SH-SY5Y (cell line): Measurements from ENCODE around the gene IGFBP7.

Experiments
- GATA2 ChIP-seq: IDR thresholded peaks from 2 replicates; pipeline ENCODE4 v1.6.1; 2011; ENCODE audit warnings: mild to moderate bottlenecking, low read depth, low read length
- GATA3 ChIP-seq: IDR thresholded peaks from 2 replicates; pipeline ENCODE4 v1.6.1; 2011; ENCODE audit warnings: low read depth, mild to moderate bottlenecking, low read length, moderate library complexity

DNA sequence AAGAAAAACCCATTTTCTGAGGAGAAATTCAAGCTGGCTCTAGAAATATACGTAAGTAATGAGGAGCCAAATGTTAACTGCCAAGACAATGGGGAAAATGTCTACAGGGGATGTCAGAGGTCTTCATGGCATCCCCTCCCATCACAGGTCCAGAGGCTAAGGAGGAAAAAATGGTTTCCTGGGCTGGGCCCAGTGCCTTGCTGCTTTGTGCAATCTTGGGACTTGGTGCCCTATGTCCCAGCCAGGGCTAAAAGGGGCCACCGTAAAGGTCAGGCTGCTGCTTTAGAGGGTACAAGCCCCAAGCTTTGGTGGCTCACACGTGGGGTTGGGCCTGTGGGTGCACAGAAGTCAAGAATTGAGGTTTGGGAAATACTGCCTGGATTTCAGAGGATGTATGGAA is 17.2 kb upstream of the IGFBP7 start:
- TF ChIP-seq GATA2 = no peak
- no peak for TF ChIP-seq GATA3
